K562 (cell line): ENCODE measurements around the gene SPRR2D. TPM values are rescaled to one million over a fixed set of nuclear protein-coding genes. Genes with fewer than 3 reads are reported as not detected.

Experiments
- ATAC-seq: fragments of 200-7000 bp; cut with Tn5 transposase; 3 replicates; pipeline ENCODE4 v1.9.1; 2020; ENCODE audit warnings: moderate library complexity
- BruUV-seq: library from RNA; stranded (reverse); fragments of 400-500 nt; replicated peaks from 2 replicates; lab custom pipeline; 2021; lab: Mats Ljungman, UMichigan
- CTCF ChIA-PET: fragments of 300-600 bp; formaldehyde crosslinking; extraction: SDS; loops from one replicate; lab custom pipeline; 2021; ENCODE audit warnings: low intra/inter-chr PET ratio; lab: Yijun Ruan, JAX
- POLR2A ChIA-PET: fragments of 300-600, 350-650 bp; sonication (Branson Sonifier 250); formaldehyde crosslinking; extraction: SDS; loops from one replicate; lab custom pipeline; 2021; ENCODE audit warnings: antibody characterized with exemption, inconsistent platforms; lab: Yijun Ruan, JAX
- DNase-seq, 4 experiments: peaks; one replicate each; pipeline versions ENCODE4 v3.0.0 to v3.0.0-alpha.2; 2011 to 2018; ENCODE audit warnings: low spot score in 3 of 4, mixed read lengths in 3 of 4; ENCODE audit errors: extremely low read depth in 1 of 4
- FAIRE-seq: peaks from 2 replicates; lab custom pipeline; 2011; peaks lifted over from hg19 to GRCh38; lab: Jason Lieb, UNC
- H2AFZ ChIP-seq: 2 replicates; pipeline ENCODE4 v1.6.0; 2011; ENCODE audit warnings: low read depth, low read length, control low read depth, inconsistent platforms
- H3K27ac ChIP-seq: fragments of 200-600 bp; 3 replicates; pipeline ENCODE4 v1.8.0; 2011; ENCODE audit warnings: low read depth, mild to moderate bottlenecking, control low read depth, inconsistent platforms, low read length, moderate library complexity, mixed read lengths; ENCODE audit errors: extremely low read depth
- H3K27me3 ChIP-seq, 2 experiments: fragments of 300-600 bp in 1 of 2; 2 replicates in 1 of 2; 3 replicates in 1 of 2; pipeline versions ENCODE4 v1.6.0 to v1.8.0; 2011; ENCODE audit warnings: inconsistent platforms in 2 of 2, low read length in 2 of 2, mild to moderate bottlenecking in 1 of 2, mixed read lengths in 1 of 2, moderate library complexity in 1 of 2; ENCODE audit not compliant: control insufficient read depth in 2 of 2, insufficient read depth in 2 of 2
- H3K36me3 ChIP-seq: fragments of 300-600 bp; 3 replicates; pipeline ENCODE4 v1.8.0; 2011; ENCODE audit warnings: mild to moderate bottlenecking, low read length, inconsistent platforms; ENCODE audit not compliant: control insufficient read depth, insufficient read depth
- H3K4me1 ChIP-seq, 2 experiments: fragments of 200-600 bp in 1 of 2; replicated peaks in 1 of 2; 2 replicates in 1 of 2; 3 replicates in 1 of 2; pipeline versions ENCODE4 v1.5.1 to v1.8.0; 2011; ENCODE audit warnings: inconsistent platforms in 2 of 2, low read length in 2 of 2, mild to moderate bottlenecking in 1 of 2, mixed read lengths in 1 of 2, moderate library complexity in 1 of 2; ENCODE audit not compliant: control insufficient read depth in 2 of 2, insufficient read depth in 2 of 2
- H3K4me2 ChIP-seq: 2 replicates; pipeline ENCODE4 v1.6.1; 2011; ENCODE audit warnings: low read length, control low read depth, inconsistent platforms, mixed read lengths; ENCODE audit not compliant: insufficient read depth
- H3K4me3 ChIP-seq: fragments of 200-600 bp; sonication (generic), shearing (Covaris generic); 2 replicates; pipeline ENCODE4 v1.5.1; 2016; ENCODE audit warnings: control low read depth, inconsistent platforms
- H3K79me2 ChIP-seq: fragments of 200-600 bp; 3 replicates; pipeline ENCODE4 v1.8.0; 2011; ENCODE audit warnings: low read length, inconsistent platforms; ENCODE audit not compliant: control insufficient read depth, insufficient read depth
- H3K9ac ChIP-seq, 2 experiments: 2 replicates each; pipeline versions ENCODE4 v1.6.0 to v1.6.1; 2011; ENCODE audit warnings: low read depth in 2 of 2, low read length in 2 of 2, control low read depth in 1 of 2, inconsistent platforms in 1 of 2, mild to moderate bottlenecking in 1 of 2, mixed read lengths in 1 of 2; ENCODE audit not compliant: insufficient read depth in 1 of 2
- H3K9me1 ChIP-seq: one replicate; pipeline ENCODE4 v1.6.0; 2011; ENCODE audit warnings: inconsistent platforms, mild to moderate bottlenecking, low read length, moderate library complexity; ENCODE audit not compliant: control insufficient read depth, insufficient read depth
- H3K9me3 ChIP-seq: replicated peaks from 2 replicates; pipeline ENCODE4 v1.5.1; 2011; ENCODE audit warnings: low read depth, low read length, inconsistent platforms; ENCODE audit not compliant: control insufficient read depth, insufficient read depth
- H4K20me1 ChIP-seq: replicated peaks from 2 replicates; pipeline ENCODE4 v1.6.1; 2011; ENCODE audit warnings: low read length, inconsistent platforms, mixed read lengths; ENCODE audit not compliant: control insufficient read depth, insufficient read depth
- CAMTA2 ChIP-seq: fragments of 250-450 bp; sonication (Bioruptor Pico); conservative IDR thresholded peaks from 2 replicates; pipeline ENCODE4 v1.5.1; 2022
- EP300 ChIP-seq: IDR thresholded peaks from 2 replicates; pipeline ENCODE4 v1.6.1; 2012; ENCODE audit warnings: low read length, improper control_type of control experiment
- KLF16 ChIP-seq: IDR thresholded peaks from 2 replicates; pipeline ENCODE4 v1.6.1; 2016; ENCODE audit warnings: antibody characterized with exemption
- MAFK ChIP-seq: IDR thresholded peaks from 2 replicates; pipeline ENCODE4 v1.6.1; 2011; ENCODE audit warnings: low read length, improper control_type of control experiment
- SREBF2 ChIP-seq: sonication (generic); formaldehyde crosslinking; IDR thresholded peaks from 2 replicates; pipeline ENCODE4 v1.4.0; 2020; ENCODE audit warnings: mild to moderate bottlenecking, missing genetic modification reagents
- TAL1 ChIP-seq: fragments of 450-650 bp; IDR thresholded peaks from 2 replicates; pipeline ENCODE4 v1.6.1; 2016; ENCODE audit warnings: mild to moderate bottlenecking
- ZC3H11A ChIP-seq: IDR thresholded peaks from 2 replicates; pipeline ENCODE4 v1.6.1; 2012; ENCODE audit warnings: low read depth, low read length, improper control_type of control experiment
- ZNF445 ChIP-seq: fragments of 250-450 bp; sonication (Bioruptor Pico); IDR thresholded peaks from 2 replicates; pipeline ENCODE4 v1.4.0; 2020; ENCODE audit warnings: low read depth, mild to moderate bottlenecking, moderate library complexity
- ZNF561 ChIP-seq: fragments of 450-650 bp; formaldehyde crosslinking; conservative IDR thresholded peaks from 2 replicates; pipeline ENCODE4 v1.4.0; 2020; ENCODE audit warnings: mild to moderate bottlenecking, moderate library complexity
- WGBS: fragments of 100-300 bp; shearing (Covaris generic); methylation state at CpG from one replicate; pipeline ENCODE4 v1.1.6; 2016; ENCODE audit warnings: low coverage, mixed read lengths; ENCODE audit not compliant: insufficient coverage; ENCODE audit errors: missing lambda C conversion rate; 5-methylcytosine and 5-hydroxymethylcytosine counted together
- in situ Hi-C: fragments of 300-500 bp; cut with MboI; formaldehyde crosslinking; loops from 4 replicates; pipeline ENCODE4 v1.15.0; 2018; ENCODE audit warnings: inconsistent platforms, mixed read lengths
- intact Hi-C: fragments of 100-400 bp; cut with micrococcal nuclease; formaldehyde crosslinking; loops from 2 replicates; pipeline ENCODE4 v1.14.2; 2022
- polyA plus RNA-seq, 8 experiments: library from polyadenylated mRNA; depleted of rRNA in 4 of 8; stranded (reverse) in 5 of 8; unstranded in 3 of 8; fragments of >200 nt; fragmentation: Nextera tagmentation in 2 of 8; fragmentation: Illumina TruSeq in 1 of 8; extraction: Ambion mirVana in 2 of 8; extraction: Trizol in 1 of 8; gene quantifications; 2 replicates each; pipeline versions ENCODE4 v1.2.1 to v1.2.3, GENCODE V29; 2011 to 2014; ENCODE audit warnings: inconsistent platforms in 1 of 8, missing spikeins in 1 of 8
- total RNA-seq, 7 experiments: library from RNA; depleted of rRNA in 6 of 7; stranded (reverse); fragments of >200 nt in 6 of 7; fragmentation: Illumina TruSeq in 2 of 7; extraction: Trizol in 2 of 7; gene quantifications; 2 replicates each; pipeline versions ENCODE4 v1.2.1 to v1.2.3, GENCODE V29; 2011 to 2021; ENCODE audit warnings: low replicate concordance in 1 of 7
- TF ChIP-seq, protein P1 (sequence below): fragments of 200-600 bp; sonication (generic); IDR thresholded peaks from one replicate; pipeline ENCODE4 v1.6.1; 2012; ENCODE audit warnings: mild to moderate bottlenecking, low read depth, low read length, inconsistent platforms

The SPRR2D gene
- total and polyA plus RNA-seq, 9 of the 15 experiments (the other 6 are each of a cell fraction or from before 2014, with no cell fraction given) = 0.91 to 5.1 (median 3.2) TPM; not detected in 1

DNA sequence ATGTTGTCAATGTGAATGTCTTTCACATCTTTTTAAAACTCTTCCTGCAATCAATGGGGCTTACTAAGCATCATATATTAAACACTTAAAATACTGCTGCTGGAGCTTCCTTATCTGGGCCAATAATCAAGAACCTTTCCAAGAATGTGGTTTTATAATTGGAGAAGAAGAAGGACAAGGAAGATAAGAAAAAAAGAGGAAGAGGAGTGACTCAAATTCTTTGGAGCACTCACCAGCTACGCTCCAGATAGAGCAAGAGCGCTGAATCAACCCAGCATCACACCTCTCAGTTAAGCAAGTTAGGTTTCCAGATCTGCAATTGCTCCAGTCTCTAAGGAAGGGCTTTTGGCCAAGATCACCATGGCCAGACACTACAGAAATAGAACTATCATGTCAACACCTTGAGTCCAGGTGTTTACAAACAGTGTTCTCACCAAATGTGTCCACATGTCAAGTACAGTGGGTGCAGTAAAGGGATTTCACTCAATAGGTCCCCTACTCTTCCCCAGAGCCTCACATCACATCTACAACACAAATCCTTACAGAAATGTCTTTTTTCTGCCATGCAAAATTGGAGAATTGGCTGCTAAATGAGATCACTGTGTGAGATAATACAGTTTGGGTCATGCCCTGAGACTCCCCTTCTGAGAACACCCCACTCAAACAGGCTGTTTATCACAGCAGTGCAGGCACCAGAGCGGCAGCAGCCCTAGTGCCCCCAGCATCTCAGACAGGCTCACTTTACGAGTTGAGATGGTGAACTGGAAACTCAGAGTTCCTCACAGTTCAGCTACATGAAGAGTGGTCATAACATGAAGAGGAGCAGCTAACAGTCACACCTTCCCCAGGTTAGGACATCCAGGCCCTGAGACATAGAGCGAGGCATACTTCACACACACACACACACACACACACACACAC, 32.1 kb upstream of the SPRR2D start (continued):
- TF ChIP-seq ZC3H11A (no peak), TAL1 (peak; percentile 40)

DNA sequence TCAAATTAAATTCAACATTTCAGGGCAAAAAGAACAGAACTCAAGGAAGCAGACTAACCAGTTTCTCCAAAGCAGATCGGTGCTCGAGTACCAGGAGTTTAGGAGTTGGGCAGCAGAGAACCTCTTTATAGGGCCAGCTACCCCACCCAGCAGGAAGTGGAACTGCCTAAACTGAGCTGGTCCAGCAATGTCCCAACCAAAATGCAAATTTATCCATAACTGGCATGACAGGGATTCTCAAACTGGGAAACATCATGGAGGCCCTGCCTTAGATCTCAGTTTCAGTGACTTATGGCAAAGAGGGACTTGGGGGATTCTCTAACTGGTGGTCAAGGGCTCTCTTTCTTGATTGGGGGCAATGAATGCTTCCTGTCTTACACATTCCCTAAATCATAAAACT, 30.6 kb upstream of the SPRR2D start, which contains the start of gene SPRR2B:
SPRR2B (minus strand) TSS at position 101 of the 400 bp plus-strand sequence. CDS start 772 bp downstream, outside the sequence.
- no TSS peak for BruUV-seq
- H3K79me2 ChIP-seq = no peaks in the 10 kb centered on the region
- H3K9me1 ChIP-seq = no peaks in the 10 kb centered on the region
- CTCF ChIA-PET = no interaction called here
- H3K4me2 ChIP-seq = no peak within 1 kb of the TSS
- no peak for ATAC-seq
- peaks cover 5 to 17% of the 10 kb centered on the region in 2 experiments for H3K4me1 ChIP-seq
- no peak for DNase-seq
- 0 out of 2 replicates have a peak within 1 kb of the TSS, but pooled peaks have one; percentile 38 for H2AFZ ChIP-seq
- H3K27me3 ChIP-seq = no peaks in the 10 kb centered on the region
- in situ Hi-C loops = no loop called here
- no peak within 1 kb of the TSS for H3K4me3 ChIP-seq
- POLR2A ChIA-PET = no interaction called here
- WGBS = 57% methylated on average over 2 of the region's 2 CpGs
- H4K20me1 ChIP-seq = no peaks in the 10 kb centered on the region
- no peaks in the 10 kb centered on the region for H3K9me3 ChIP-seq
- no peaks in the 10 kb centered on the region for H3K36me3 ChIP-seq
- no peak within 1 kb of the TSS for H3K9ac ChIP-seq
- intact Hi-C loops = loop anchor here (1.0 kb wide), 1 partner anchor 22 kb away; no protein-coding TSS in a partner anchor
- no peak within 1 kb of the TSS for H3K27ac ChIP-seq
- no peak for FAIRE-seq
- TF ChIP-seq MAFK (no peak), ZNF561 (CRISPR knock-in tag) (no peak), ZNF445 (CRISPR knock-in tag) (no peak), SREBF2 (no peak), EP300 (no peak), KLF16 (no peak), CAMTA2 (CRISPR knock-in tag) (no peak)
- TF ChIP-seq, protein P1, sequence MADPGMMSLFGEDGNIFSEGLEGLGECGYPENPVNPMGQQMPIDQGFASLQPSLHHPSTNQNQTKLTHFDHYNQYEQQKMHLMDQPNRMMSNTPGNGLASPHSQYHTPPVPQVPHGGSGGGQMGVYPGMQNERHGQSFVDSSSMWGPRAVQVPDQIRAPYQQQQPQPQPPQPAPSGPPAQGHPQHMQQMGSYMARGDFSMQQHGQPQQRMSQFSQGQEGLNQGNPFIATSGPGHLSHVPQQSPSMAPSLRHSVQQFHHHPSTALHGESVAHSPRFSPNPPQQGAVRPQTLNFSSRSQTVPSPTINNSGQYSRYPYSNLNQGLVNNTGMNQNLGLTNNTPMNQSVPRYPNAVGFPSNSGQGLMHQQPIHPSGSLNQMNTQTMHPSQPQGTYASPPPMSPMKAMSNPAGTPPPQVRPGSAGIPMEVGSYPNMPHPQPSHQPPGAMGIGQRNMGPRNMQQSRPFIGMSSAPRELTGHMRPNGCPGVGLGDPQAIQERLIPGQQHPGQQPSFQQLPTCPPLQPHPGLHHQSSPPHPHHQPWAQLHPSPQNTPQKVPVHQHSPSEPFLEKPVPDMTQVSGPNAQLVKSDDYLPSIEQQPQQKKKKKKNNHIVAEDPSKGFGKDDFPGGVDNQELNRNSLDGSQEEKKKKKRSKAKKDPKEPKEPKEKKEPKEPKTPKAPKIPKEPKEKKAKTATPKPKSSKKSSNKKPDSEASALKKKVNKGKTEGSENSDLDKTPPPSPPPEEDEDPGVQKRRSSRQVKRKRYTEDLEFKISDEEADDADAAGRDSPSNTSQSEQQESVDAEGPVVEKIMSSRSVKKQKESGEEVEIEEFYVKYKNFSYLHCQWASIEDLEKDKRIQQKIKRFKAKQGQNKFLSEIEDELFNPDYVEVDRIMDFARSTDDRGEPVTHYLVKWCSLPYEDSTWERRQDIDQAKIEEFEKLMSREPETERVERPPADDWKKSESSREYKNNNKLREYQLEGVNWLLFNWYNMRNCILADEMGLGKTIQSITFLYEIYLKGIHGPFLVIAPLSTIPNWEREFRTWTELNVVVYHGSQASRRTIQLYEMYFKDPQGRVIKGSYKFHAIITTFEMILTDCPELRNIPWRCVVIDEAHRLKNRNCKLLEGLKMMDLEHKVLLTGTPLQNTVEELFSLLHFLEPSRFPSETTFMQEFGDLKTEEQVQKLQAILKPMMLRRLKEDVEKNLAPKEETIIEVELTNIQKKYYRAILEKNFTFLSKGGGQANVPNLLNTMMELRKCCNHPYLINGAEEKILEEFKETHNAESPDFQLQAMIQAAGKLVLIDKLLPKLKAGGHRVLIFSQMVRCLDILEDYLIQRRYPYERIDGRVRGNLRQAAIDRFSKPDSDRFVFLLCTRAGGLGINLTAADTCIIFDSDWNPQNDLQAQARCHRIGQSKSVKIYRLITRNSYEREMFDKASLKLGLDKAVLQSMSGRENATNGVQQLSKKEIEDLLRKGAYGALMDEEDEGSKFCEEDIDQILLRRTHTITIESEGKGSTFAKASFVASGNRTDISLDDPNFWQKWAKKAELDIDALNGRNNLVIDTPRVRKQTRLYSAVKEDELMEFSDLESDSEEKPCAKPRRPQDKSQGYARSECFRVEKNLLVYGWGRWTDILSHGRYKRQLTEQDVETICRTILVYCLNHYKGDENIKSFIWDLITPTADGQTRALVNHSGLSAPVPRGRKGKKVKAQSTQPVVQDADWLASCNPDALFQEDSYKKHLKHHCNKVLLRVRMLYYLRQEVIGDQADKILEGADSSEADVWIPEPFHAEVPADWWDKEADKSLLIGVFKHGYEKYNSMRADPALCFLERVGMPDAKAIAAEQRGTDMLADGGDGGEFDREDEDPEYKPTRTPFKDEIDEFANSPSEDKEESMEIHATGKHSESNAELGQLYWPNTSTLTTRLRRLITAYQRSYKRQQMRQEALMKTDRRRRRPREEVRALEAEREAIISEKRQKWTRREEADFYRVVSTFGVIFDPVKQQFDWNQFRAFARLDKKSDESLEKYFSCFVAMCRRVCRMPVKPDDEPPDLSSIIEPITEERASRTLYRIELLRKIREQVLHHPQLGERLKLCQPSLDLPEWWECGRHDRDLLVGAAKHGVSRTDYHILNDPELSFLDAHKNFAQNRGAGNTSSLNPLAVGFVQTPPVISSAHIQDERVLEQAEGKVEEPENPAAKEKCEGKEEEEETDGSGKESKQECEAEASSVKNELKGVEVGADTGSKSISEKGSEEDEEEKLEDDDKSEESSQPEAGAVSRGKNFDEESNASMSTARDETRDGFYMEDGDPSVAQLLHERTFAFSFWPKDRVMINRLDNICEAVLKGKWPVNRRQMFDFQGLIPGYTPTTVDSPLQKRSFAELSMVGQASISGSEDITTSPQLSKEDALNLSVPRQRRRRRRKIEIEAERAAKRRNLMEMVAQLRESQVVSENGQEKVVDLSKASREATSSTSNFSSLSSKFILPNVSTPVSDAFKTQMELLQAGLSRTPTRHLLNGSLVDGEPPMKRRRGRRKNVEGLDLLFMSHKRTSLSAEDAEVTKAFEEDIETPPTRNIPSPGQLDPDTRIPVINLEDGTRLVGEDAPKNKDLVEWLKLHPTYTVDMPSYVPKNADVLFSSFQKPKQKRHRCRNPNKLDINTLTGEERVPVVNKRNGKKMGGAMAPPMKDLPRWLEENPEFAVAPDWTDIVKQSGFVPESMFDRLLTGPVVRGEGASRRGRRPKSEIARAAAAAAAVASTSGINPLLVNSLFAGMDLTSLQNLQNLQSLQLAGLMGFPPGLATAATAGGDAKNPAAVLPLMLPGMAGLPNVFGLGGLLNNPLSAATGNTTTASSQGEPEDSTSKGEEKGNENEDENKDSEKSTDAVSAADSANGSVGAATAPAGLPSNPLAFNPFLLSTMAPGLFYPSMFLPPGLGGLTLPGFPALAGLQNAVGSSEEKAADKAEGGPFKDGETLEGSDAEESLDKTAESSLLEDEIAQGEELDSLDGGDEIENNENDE = no peak
